ENCODE results near the gene SELENOT.
"Not testable (repeated sequence)": the region's sequence is repeated elsewhere in the genome, so short reads cannot be mapped to it uniquely, and the experiment has no call there.

SELENOT gene

GRCh38 chr3:150603153-150603979 lies at the start of gene SELENOT:
Gene SELENOT (plus strand): TSS chr3:150603321. CDS start chr3:150603363, 42 bp downstream.
- peak; percentile 99 for DNase-seq (ENCODE audit: low spot score)

- DNase-seq (ENCODE audit: low spot score), result no peak
These were observed 47.2 kb upstream of the SELENOT start for GRCh38 chr3:150555859-150556436.

- no peak for DNase-seq (ENCODE audit: low spot score)
These were observed 46.3 kb upstream of the SELENOT start for GRCh38 chr3:150556792-150557191.

DNA sequence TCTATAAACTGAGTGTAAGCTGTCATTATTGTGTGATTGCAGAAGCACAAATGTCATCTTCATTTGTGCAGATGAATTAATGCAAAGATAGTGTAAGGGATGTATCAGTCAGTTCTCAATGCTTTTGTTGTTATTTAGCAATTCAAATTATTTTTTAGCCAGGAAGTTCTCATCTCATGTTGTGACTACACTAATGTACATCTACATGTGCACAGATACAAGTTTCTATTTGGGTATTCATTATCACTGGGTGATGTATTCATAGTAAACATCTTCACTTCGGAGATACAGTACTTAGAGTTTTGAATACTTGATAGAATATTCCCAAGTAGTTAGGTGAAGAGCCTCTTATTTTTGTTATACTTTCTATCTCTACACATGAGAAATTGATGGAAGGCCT lies 45.4 kb upstream of the SELENOT start:
- DNase-seq (ENCODE audit: low spot score), result no peak

GRCh38 chr3:150564243-150564642 lies 38.9 kb upstream of the SELENOT start:
- no peak for DNase-seq (ENCODE audit: low spot score)

DNA sequence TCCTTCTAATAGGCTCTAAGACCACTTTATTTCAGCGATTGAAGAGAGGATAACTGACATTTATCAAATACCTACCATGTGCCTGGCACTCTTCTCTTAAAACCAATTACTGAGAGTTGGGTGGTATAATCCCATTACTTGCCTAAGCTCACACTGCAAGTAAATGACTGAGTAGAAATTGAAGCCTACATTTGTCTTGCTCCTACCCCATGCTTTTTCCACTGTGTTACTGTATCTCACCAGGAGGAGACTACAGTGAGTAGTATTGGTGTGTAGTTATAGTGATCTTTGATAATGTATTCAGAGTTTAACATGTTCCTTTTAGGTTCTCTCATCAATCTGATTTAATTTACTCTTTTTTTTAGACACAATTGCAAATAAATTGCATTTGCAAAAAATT lies 35.8 kb upstream of the SELENOT start:
- no peak for DNase-seq (ENCODE audit: low spot score)

DNA sequence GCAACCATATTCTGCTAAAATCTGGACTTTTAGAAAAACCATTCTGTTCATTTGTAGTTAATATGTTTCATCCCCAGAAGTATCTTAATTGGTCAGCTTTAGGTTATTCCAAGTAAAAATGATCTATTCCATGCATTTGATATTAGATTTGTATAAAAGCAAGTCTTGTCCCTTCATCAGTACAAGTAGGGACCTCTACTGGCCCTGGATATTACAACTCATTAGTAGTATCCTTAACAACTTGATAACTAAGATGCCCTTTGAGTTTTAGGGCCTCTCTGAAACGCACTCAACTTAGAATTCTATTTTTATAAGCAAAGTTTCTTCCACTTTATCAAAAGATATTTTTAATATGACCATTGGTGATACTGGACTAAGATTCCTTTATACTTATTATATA lies 25.3 kb upstream of the SELENOT start:
- DNase-seq (ENCODE audit: low spot score), result no peak

DNA sequence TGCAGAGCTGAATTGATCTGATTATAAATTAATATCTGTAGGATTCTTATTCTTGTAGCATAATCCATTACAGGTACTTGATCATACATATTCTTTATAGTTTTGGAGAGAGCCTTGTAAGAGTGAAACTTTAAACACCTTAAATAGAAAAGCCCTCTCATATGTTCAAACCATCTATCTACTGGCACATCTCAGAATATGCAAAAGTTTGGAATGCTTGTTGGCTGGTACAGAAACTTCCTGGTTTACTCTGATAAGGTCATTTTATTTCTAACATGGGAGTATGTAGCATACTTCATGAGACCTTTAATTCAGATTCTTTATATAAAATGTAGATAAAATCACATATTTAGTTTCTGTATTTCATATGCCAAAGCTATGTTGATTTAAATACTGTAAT lies 21.9 kb upstream of the SELENOT start:
- no peak for DNase-seq (ENCODE audit: low spot score)

DNA sequence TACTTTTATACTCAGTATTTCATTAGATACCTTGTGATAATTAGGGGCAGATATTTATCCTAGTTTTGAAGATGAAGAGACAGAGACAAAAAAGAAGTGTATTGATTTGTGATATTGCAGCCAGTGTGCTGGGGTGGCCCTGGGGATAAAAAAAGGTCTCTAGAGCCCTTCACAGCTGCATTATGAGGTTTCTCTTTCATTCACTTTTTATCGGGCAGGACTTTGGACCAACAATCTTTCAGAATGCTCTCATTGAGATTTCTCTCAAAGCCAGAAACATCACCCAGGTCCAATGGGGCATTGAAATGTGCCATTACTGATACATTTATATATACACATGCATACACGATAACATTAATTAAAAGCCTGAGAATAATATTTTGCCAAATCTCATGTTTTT lies 20.5 kb upstream of the SELENOT start:
- no peak for DNase-seq (ENCODE audit: low spot score)

- no peak for DNase-seq (ENCODE audit: low spot score)
These were observed 20.1 kb upstream of the SELENOT start for GRCh38 chr3:150583028-150583427.

DNA sequence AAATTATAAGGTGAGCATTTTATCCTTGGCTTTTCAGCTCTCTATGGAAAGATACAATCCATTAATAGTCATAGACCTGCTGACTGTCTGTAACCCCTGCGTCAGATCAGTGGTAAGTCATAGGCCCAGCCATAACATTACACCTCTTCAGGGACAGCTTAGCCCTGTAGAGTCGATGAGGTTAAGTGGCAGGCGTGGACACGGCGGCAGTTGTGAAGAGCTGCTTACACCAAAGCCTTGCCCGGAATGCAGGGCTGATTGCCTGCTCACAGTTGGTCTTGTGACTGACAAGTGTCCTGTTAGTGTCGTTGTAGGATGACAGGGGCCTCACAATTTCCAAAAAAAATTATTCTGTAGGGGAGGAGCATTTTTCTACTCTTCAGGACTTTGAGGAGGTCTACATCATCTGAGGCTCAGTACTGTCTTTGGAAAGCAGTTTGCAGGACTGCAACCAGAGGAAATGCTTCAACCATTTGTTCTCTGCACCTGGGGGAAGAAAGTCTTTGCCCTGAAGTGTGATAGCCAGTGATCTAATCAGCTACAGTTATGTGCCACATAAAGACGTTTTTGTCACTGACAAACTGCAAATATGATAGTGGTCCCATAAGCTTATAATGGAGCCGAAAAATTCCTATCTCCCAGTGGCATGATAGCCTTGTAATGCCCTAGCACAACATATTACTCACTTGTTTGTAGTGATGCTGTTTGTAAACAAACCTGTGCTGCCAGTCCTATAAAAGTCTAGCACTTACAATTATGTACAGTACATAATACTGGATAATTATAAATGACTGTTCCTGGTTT lies 14.9 kb upstream of the SELENOT start:
- DNase-seq (ENCODE audit: low spot score), result no peak

GRCh38 chr3:150589759-150590158 lies 13.4 kb upstream of the SELENOT start:
- DNase-seq (ENCODE audit: low spot score), result no peak

DNA sequence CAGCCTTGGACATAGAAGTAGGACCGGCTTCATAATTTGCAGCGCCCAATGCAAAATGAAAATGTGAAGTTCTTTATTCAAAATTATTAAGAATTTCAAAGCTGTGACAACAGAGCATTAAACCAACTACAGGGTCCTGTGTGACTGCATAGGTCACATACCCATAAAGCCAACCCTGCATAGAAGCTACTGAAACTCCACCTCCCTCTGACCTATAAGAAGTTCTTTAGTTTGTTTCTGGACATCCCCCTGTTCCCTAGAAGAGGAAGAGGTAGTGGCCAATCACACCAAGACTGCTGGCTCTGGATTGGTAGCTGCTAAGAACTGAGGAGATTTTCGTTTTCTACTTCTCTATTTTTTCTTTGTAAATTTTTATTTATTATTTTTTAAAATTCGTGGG lies 9.0 kb upstream of the SELENOT start:
- DNase-seq (ENCODE audit: low spot score), result no peak

DNA sequence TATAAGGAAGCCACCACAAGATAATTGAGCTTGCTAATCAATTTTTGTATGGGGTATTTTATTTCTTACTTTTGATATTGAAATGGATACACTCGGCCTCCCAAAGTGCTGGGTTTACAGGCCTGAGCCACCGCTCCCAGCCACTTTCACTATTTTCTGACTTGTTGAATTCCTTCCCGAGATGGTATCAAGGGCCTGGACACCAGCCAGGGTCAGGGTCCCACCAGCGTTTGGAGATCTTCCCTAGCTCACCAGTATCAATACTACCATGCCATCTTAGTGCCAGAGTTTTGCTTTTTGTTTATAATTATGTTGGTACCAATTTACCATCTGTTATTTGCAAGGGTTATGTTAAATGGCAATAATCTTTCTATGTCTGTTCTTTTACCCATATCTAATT lies 5.5 kb upstream of the SELENOT start:
- DNase-seq (ENCODE audit: low spot score), result no peak

DNA sequence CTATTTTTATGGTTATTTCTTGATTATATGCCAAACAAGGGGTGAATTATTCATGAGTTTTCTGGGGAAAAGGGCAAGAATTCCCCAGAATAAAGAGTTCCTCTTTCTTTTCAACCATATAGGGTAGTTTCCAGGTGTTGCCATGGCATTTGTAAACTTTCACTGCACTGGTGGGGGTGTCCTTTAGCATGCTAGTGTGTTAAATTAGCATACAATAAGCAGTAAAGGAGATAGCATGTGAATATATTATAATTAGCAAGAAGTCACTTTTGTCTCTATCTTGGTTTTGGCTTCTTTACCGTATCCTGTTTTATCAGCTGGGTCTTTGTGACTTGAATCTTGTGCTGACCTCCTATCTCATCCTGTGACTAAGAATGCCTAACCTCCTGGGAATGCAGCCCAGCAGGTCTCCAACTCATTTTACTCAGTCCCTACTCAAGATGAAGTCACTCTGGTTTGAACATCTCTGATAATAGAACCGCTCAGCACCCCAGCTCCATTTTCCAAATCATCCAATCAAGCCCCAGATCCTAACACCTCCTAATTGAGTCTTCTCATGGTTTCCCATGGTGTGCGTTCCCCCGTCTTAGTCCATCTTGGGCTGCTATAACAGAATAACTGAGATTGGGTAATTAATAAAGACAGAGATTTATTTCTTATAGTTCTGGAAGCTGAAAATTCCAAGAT lies 3.4 kb upstream of the SELENOT start:
- peak; percentile 73 for DNase-seq (ENCODE audit: low spot score)

GRCh38 chr3:150600647-150601530 lies 2.2 kb upstream of the SELENOT start:
- not testable (repeated sequence) for DNase-seq (ENCODE audit: low spot score)

GRCh38 chr3:150602426-150603152 lies 532 bp upstream of the SELENOT start:
- no peak for DNase-seq (ENCODE audit: low spot score)

DNA sequence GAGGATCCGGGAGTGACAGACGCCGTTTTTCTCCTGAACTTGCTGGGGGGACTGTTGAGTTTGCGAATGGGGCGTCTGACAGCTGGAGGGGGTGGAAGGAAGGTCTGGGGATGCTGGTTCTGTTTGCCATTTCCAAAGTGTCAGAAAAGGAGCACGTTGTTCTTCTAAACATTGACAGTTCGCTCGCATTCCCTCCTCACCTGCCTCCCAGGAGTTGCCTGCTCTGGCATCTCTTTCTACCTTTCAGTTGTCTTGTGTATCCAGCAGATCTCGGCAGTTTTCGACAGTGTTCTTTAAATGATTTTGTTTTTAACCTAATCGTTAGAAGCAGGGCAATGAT lies 829 bp downstream of the SELENOT start:
- DNase-seq (ENCODE audit: low spot score), result no peak

- DNase-seq (ENCODE audit: low spot score), result no peak
These were observed 3.0 kb downstream of the SELENOT start for GRCh38 chr3:150605998-150606641.
